H9 (cell line): Measurements from ENCODE around the gene SERPINB10. TPM values are rescaled to one million over a fixed set of nuclear protein-coding genes. Genes with fewer than 3 reads are reported as not detected.

Source experiments
- DNase-seq: peaks from one replicate; pipeline ENCODE4 v3.0.0-alpha.2; 2017
- H2AFZ ChIP-seq: one replicate; pipeline ENCODE4 v1.6.1; 2013; ENCODE audit warnings: mild to moderate bottlenecking, low read length, control low read depth, moderate library complexity
- H2AK5ac ChIP-seq: 2 replicates; pipeline ENCODE4 v1.6.1; 2013; ENCODE audit warnings: low read length, control low read depth, mixed read lengths; ENCODE audit not compliant: insufficient read length
- H2BK120ac ChIP-seq: one replicate; pipeline ENCODE4 v1.6.1; 2013; ENCODE audit warnings: low read depth, mild to moderate bottlenecking, low read length, control low read depth, inconsistent platforms; ENCODE audit not compliant: poor library complexity, severe bottlenecking
- H2BK12ac ChIP-seq: 2 replicates; pipeline ENCODE4 v1.6.1; 2013; ENCODE audit warnings: low read length, control low read depth, mixed read lengths, low read depth; ENCODE audit not compliant: insufficient read length
- H2BK15ac ChIP-seq: 2 replicates; pipeline ENCODE4 v1.6.1; 2013; ENCODE audit warnings: low read depth, low read length, control low read depth
- H2BK20ac ChIP-seq: one replicate; pipeline ENCODE4 v1.6.1; 2013; ENCODE audit warnings: low read depth, mild to moderate bottlenecking, low read length, control low read depth, inconsistent platforms; ENCODE audit not compliant: poor library complexity, severe bottlenecking
- H2BK5ac ChIP-seq: 2 replicates; pipeline ENCODE4 v1.6.1; 2013; ENCODE audit warnings: low read length, control low read depth, mixed read lengths; ENCODE audit not compliant: insufficient read length
- H3K14ac ChIP-seq: 2 replicates; pipeline ENCODE4 v1.6.1; 2013; ENCODE audit warnings: low read length, control low read depth; ENCODE audit not compliant: insufficient read depth
- H3K18ac ChIP-seq: 2 replicates; pipeline ENCODE4 v1.6.1; 2013; ENCODE audit warnings: low read depth, mild to moderate bottlenecking, mixed read lengths, low read length, control low read depth; ENCODE audit not compliant: insufficient read length
- H3K23ac ChIP-seq: 2 replicates; pipeline ENCODE4 v1.6.1; 2013; ENCODE audit warnings: low read length, control low read depth, mixed read lengths, low read depth; ENCODE audit not compliant: insufficient read length
- H3K23me2 ChIP-seq: 2 replicates; pipeline ENCODE4 v1.6.1; 2013; ENCODE audit warnings: low read depth, mild to moderate bottlenecking, mixed read lengths, low read length, control low read depth; ENCODE audit not compliant: insufficient read length, poor library complexity, severe bottlenecking
- H3K27ac ChIP-seq: 2 replicates; pipeline ENCODE4 v1.5.1; 2013; ENCODE audit warnings: low read length, control low read depth, mixed read lengths, low read depth; ENCODE audit not compliant: insufficient read length
- H3K27me3 ChIP-seq: 2 replicates; pipeline ENCODE4 v1.6.1; 2013; ENCODE audit warnings: low read length, control low read depth, inconsistent platforms; ENCODE audit not compliant: insufficient read depth
- H3K4ac ChIP-seq: 2 replicates; pipeline ENCODE4 v1.6.1; 2013; ENCODE audit warnings: low read depth, mild to moderate bottlenecking, control low read depth, inconsistent platforms, low read length, moderate library complexity
- H3K4me1 ChIP-seq: 2 replicates; pipeline ENCODE4 v1.6.1; 2013; ENCODE audit warnings: low read length, control low read depth, inconsistent platforms; ENCODE audit not compliant: insufficient read depth
- H3K4me2 ChIP-seq: 2 replicates; pipeline ENCODE4 v1.6.1; 2013; ENCODE audit warnings: low read length, control low read depth, mixed read lengths; ENCODE audit not compliant: insufficient read length, insufficient read depth
- H3K56ac ChIP-seq: 2 replicates; pipeline ENCODE4 v1.6.1; 2013; ENCODE audit warnings: low read depth, mild to moderate bottlenecking, mixed read lengths, low read length, control low read depth; ENCODE audit not compliant: insufficient read length
- H3K79me1 ChIP-seq: 2 replicates; pipeline ENCODE4 v1.6.1; 2013; ENCODE audit warnings: low read depth, mild to moderate bottlenecking, moderate library complexity, low read length, control low read depth, inconsistent platforms; ENCODE audit not compliant: insufficient read depth, poor library complexity, severe bottlenecking
- H3K79me2 ChIP-seq: 2 replicates; pipeline ENCODE4 v1.6.1; 2013; ENCODE audit warnings: low read length, control low read depth, inconsistent platforms; ENCODE audit not compliant: insufficient read depth
- H3K9ac ChIP-seq: 2 replicates; pipeline ENCODE4 v1.6.1; 2013; ENCODE audit warnings: low read length, control low read depth, mixed read lengths; ENCODE audit not compliant: insufficient read length; ENCODE audit errors: extremely low read depth
- H3K9me3 ChIP-seq: one replicate; pipeline ENCODE4 v1.6.1; 2013; ENCODE audit warnings: low read depth, low read length, inconsistent platforms; ENCODE audit not compliant: control insufficient read depth
- H3T11ph ChIP-seq: one replicate; pipeline ENCODE4 v1.6.1; 2013; ENCODE audit warnings: mild to moderate bottlenecking, low read length, control low read depth, inconsistent platforms
- H4K20me1 ChIP-seq: one replicate; pipeline ENCODE4 v1.6.1; 2013; ENCODE audit not compliant: control insufficient read depth, insufficient read length, insufficient read depth
- H4K5ac ChIP-seq: 2 replicates; pipeline ENCODE4 v1.6.1; 2013; ENCODE audit warnings: low read depth, mild to moderate bottlenecking, mixed read lengths, low read length, control low read depth; ENCODE audit not compliant: insufficient read length
- H4K8ac ChIP-seq: replicated peaks from 2 replicates; pipeline ENCODE4 v1.6.1; 2013; ENCODE audit warnings: low read length, control low read depth, mixed read lengths, low read depth; ENCODE audit not compliant: insufficient read length
- H4K91ac ChIP-seq: 2 replicates; pipeline ENCODE4 v1.6.1; 2013; ENCODE audit warnings: low read depth, mild to moderate bottlenecking, moderate library complexity, mixed read lengths, low read length, control low read depth; ENCODE audit not compliant: insufficient read length
- H3K27ac Mint-ChIP-seq, 3 experiments: 2 replicates in 2 of 3; 3 replicates in 1 of 3; pipeline ENCODE4 v1.8.0; 2020 to 2021; ENCODE audit warnings: mixed read lengths in 3 of 3, mild to moderate bottlenecking in 1 of 3, moderate library complexity in 1 of 3
- H3K27me3 Mint-ChIP-seq: 2 replicates; pipeline ENCODE4 v1.8.0; 2021; ENCODE audit warnings: low read depth, mild to moderate bottlenecking, moderate library complexity, mixed read lengths
- H3K36me3 Mint-ChIP-seq, 3 experiments: 2 replicates in 2 of 3; 3 replicates in 1 of 3; pipeline ENCODE4 v1.8.0; 2020 to 2021; ENCODE audit warnings: low read depth in 3 of 3, mixed read lengths in 3 of 3; ENCODE audit not compliant: insufficient read depth in 1 of 3
- H3K4me1 Mint-ChIP-seq, 2 experiments: 2 replicates each; pipeline ENCODE4 v1.8.0; 2020; ENCODE audit warnings: mixed read lengths in 2 of 2
- H3K4me3 Mint-ChIP-seq, 2 experiments: 2 replicates in 1 of 2; 3 replicates in 1 of 2; pipeline ENCODE4 v1.8.0; 2020 to 2021; ENCODE audit warnings: mild to moderate bottlenecking in 2 of 2, mixed read lengths in 2 of 2, moderate library complexity in 1 of 2
- H3K9me3 Mint-ChIP-seq, 2 experiments: 2 replicates in 1 of 2; 3 replicates in 1 of 2; pipeline ENCODE4 v1.8.0; 2020; ENCODE audit warnings: mild to moderate bottlenecking in 2 of 2, mixed read lengths in 2 of 2, moderate library complexity in 1 of 2
- CTCF ChIP-seq: fragments of 200-600 bp; sonication (generic); conservative IDR thresholded peaks from 3 replicates; pipeline ENCODE4 v1.8.0; 2021; ENCODE audit warnings: antibody characterized with exemption, mild to moderate bottlenecking
- WGBS: extraction: QIAGEN DNeasy Blood & Tissue Kit; methylation state at CpG from one replicate; pipeline ENCODE4 v1.1.7; 2013; ENCODE audit warnings: missing lambda C conversion rate, low lambda C conversion rate, mixed read lengths; ENCODE audit not compliant: insufficient read length; ENCODE audit errors: extremely low coverage; 5-methylcytosine and 5-hydroxymethylcytosine counted together
- total RNA-seq: library from RNA; stranded (reverse); gene quantifications from 2 replicates; pipeline ENCODE4 v1.2.1, GENCODE V29; 2021

SERPINB10 gene
- total RNA-seq, 1 experiment from 2014 or later = not detected

- Histone ChIP-seq H3K4me2 (no peak overlapping the region), H3K23ac (no peak overlapping the region), H2BK12ac (no peak overlapping the region), H3K23me2 (no peaks in the 10 kb centered on the region), H3K79me2 (no peaks in the 10 kb centered on the region), H2BK15ac (no peak overlapping the region), H3K14ac (no peak overlapping the region), H3K9me3 (no peaks in the 10 kb centered on the region), H3T11ph (no peak overlapping the region), H2BK20ac (no peak overlapping the region), H3K9ac (no peak overlapping the region), H3K79me1 (no peaks in the 10 kb centered on the region), H2AFZ (no peak overlapping the region), H3K4me1 (no peaks in the 10 kb centered on the region), H4K91ac (no peak overlapping the region), H4K20me1 (no peaks in the 10 kb centered on the region), H2AK5ac (no peak overlapping the region), H4K8ac (no peak overlapping the region), H3K27me3 (no peaks in the 10 kb centered on the region), H2BK5ac (no peak overlapping the region), H4K5ac (no peak overlapping the region), H2BK120ac (no peak overlapping the region), H3K56ac (no peak overlapping the region), H3K27ac (no peak overlapping the region), H3K18ac (no peak overlapping the region), H3K4ac (no peak overlapping the region)
- Mint-ChIP-seq H3K9me3 (no peaks in the 10 kb centered on the region), H3K4me3 (no peak overlapping the region), H3K27me3 (no peaks in the 10 kb centered on the region; the same call in 1 of the 2 replicates), H3K36me3 (no peaks in the 10 kb centered on the region), H3K27ac (no peak overlapping the region), H3K4me1 (no peaks in the 10 kb centered on the region)
- no peak for DNase-seq
- no peak for TF ChIP-seq CTCF
- no CpG with 5 or more reads among the region's 1 CpG for WGBS
Observed at GRCh38 chr18:63960891-63961290, 53.1 kb downstream of the SERPINB10 start.
